Osteocyte (in vitro differentiated cells): ENCODE results near the gene CARD11. TPM values are rescaled to one million over a fixed set of nuclear protein-coding genes. Genes with fewer than 3 reads are reported as not detected.

Source experiments
- DNase-seq: peaks from one replicate; pipeline ENCODE4 v3.0.0; 2021; ENCODE audit warnings: mixed read lengths; ENCODE audit not compliant: unreplicated experiment; ENCODE audit errors: extremely low spot score
- H3K27ac Mint-ChIP-seq: one replicate; pipeline ENCODE4 v1.8.0; 2021; ENCODE audit warnings: mild to moderate bottlenecking, mixed read lengths; ENCODE audit not compliant: unreplicated experiment
- H3K27me3 Mint-ChIP-seq: one replicate; pipeline ENCODE4 v1.8.0; 2021; ENCODE audit warnings: mixed read lengths; ENCODE audit not compliant: unreplicated experiment
- H3K36me3 Mint-ChIP-seq: one replicate; pipeline ENCODE4 v1.8.0; 2021; ENCODE audit warnings: mixed read lengths; ENCODE audit not compliant: unreplicated experiment
- H3K4me1 Mint-ChIP-seq: one replicate; pipeline ENCODE4 v1.8.0; 2021; ENCODE audit warnings: mixed read lengths; ENCODE audit not compliant: unreplicated experiment
- H3K4me3 Mint-ChIP-seq: one replicate; pipeline ENCODE4 v1.8.0; 2021; ENCODE audit warnings: mild to moderate bottlenecking, moderate library complexity, mixed read lengths; ENCODE audit not compliant: unreplicated experiment
- H3K9me3 Mint-ChIP-seq: one replicate; pipeline ENCODE4 v1.8.0; 2021; ENCODE audit warnings: mixed read lengths; ENCODE audit not compliant: unreplicated experiment
- total RNA-seq: library from RNA; stranded (reverse); gene quantifications from 2 replicates; pipeline ENCODE4 v1.2.1, GENCODE V29; 2021
- TF ChIP-seq, protein P1 (sequence below): fragments of 200-600 bp; sonication (generic); IDR thresholded peaks from 2 replicates; pipeline ENCODE4 v1.5.0; 2021; ENCODE audit warnings: antibody characterized with exemption, mild to moderate bottlenecking, moderate library complexity

The CARD11 gene
- total RNA-seq, 1 donor from 2014 or later: 0.24 TPM

GRCh38 chr7:3029138-3029537 is 14.5 kb downstream of the CARD11 start:
- peak overlapping the region; percentile 53 for H3K27ac Mint-ChIP-seq
- no peak for DNase-seq
- no peaks in the 10 kb centered on the region for H3K27me3 Mint-ChIP-seq
- TF ChIP-seq, protein P1, sequence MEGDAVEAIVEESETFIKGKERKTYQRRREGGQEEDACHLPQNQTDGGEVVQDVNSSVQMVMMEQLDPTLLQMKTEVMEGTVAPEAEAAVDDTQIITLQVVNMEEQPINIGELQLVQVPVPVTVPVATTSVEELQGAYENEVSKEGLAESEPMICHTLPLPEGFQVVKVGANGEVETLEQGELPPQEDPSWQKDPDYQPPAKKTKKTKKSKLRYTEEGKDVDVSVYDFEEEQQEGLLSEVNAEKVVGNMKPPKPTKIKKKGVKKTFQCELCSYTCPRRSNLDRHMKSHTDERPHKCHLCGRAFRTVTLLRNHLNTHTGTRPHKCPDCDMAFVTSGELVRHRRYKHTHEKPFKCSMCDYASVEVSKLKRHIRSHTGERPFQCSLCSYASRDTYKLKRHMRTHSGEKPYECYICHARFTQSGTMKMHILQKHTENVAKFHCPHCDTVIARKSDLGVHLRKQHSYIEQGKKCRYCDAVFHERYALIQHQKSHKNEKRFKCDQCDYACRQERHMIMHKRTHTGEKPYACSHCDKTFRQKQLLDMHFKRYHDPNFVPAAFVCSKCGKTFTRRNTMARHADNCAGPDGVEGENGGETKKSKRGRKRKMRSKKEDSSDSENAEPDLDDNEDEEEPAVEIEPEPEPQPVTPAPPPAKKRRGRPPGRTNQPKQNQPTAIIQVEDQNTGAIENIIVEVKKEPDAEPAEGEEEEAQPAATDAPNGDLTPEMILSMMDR: no peak
- no peak overlapping the region for H3K4me3 Mint-ChIP-seq
- H3K36me3 Mint-ChIP-seq: no peaks in the 10 kb centered on the region
- H3K9me3 Mint-ChIP-seq: peaks cover 7% of the 10 kb centered on the region
- peaks cover 16% of the 10 kb centered on the region for H3K4me1 Mint-ChIP-seq

DNA sequence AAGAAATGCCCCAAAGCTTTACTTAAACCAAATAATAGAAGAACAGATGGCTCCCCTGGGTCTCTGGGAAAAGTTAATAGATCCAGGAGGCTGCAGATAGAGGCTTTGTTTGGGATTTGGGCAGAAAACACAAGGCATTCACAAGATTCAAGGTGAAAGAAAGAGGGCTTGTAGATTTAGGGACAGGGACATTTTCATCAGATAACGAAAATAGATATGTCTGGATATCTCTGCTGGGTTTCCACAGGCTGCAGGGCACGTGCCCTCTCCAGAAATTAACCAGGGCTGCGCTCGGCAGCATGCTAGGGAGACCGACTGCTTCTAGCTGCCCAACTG is 14.9 kb downstream of the CARD11 start:
- no peak for DNase-seq
- peaks cover 7% of the 10 kb centered on the region for H3K9me3 Mint-ChIP-seq
- peak overlapping the region; percentile 53 for H3K27ac Mint-ChIP-seq
- no peak overlapping the region for H3K4me3 Mint-ChIP-seq
- TF ChIP-seq, protein P1: no peak
- no peaks in the 10 kb centered on the region for H3K27me3 Mint-ChIP-seq
- peaks cover 16% of the 10 kb centered on the region for H3K4me1 Mint-ChIP-seq
- H3K36me3 Mint-ChIP-seq: no peaks in the 10 kb centered on the region

DNA sequence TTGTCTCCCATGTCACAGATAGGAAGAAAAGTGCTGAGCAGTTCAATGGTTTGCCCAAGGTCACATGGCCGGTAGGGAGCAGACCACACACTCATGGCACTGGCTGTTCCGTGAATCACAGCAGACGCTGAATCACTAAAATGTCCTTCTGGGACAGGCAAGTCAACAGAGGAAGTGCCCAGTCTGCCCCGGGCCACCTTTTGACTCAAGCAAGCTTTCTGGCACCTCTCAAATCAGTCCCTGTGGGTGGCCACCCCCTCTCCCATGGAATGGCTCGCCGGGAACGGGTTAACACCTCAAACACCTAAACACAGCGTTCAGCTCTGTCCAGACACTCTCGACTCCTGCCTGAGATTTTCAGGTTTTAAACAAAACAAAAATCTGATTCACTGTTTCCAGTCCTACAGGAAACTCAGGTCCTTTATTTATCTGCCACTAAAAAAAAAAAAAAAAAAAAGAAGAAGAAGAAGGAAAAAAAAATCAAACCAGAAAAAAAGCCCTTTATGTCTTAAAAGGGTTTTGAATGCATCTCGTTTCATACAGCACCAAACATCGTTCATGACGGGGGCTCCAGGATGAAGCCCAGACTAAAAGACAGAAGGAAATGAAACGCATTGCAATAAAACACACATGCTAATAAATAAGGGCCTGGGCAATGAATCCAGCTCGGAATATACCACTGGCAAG is 15.5 kb downstream of the CARD11 start:
- Mint-ChIP-seq H3K9me3 (peaks cover 7% of the 10 kb centered on the region), H3K27me3 (no peaks in the 10 kb centered on the region), H3K4me3 (peak overlapping the region; percentile 39), H3K36me3 (no peaks in the 10 kb centered on the region), H3K4me1 (peaks cover 16% of the 10 kb centered on the region), H3K27ac (peak overlapping the region; percentile 53)
- TF ChIP-seq, protein P1: no peak
- DNase-seq: no peak

GRCh38 chr7:3027005-3027845 is 16.4 kb downstream of the CARD11 start:
- H3K4me1 Mint-ChIP-seq: peaks cover 16% of the 10 kb centered on the region
- TF ChIP-seq, protein P1: no peak
- H3K27ac Mint-ChIP-seq: no peak overlapping the region
- no peaks in the 10 kb centered on the region for H3K36me3 Mint-ChIP-seq
- H3K4me3 Mint-ChIP-seq: no peak overlapping the region
- peaks cover 9% of the 10 kb centered on the region for H3K9me3 Mint-ChIP-seq
- DNase-seq: no peak
- H3K27me3 Mint-ChIP-seq: no peaks in the 10 kb centered on the region

- Mint-ChIP-seq H3K4me1 (peaks cover 16% of the 10 kb centered on the region), H3K27me3 (no peaks in the 10 kb centered on the region), H3K9me3 (peaks cover 24% of the 10 kb centered on the region), H3K4me3 (no peak overlapping the region), H3K27ac (no peak overlapping the region), H3K36me3 (peaks cover 2% of the 10 kb centered on the region)
- TF ChIP-seq, protein P1: no peak
- DNase-seq: no peak
Measured at GRCh38 chr7:3025616-3026015, 18.1 kb downstream of the CARD11 start.
